ENCODE results near the gene ERMP1.

GRCh38 chr9:5832538-5833529 is at the start of gene ERMP1:
- TF ChIP-seq CTCF (IDR thresholded peaks at IDR 0.05; ENCODE audit: poor library complexity, severe bottlenecking) = peak; percentile 98
- TF ChIP-seq REST (IDR thresholded peaks at IDR 0.05; ENCODE audit: borderline replicate concordance) = peak; percentile 55
- peak; percentile 60 for TF ChIP-seq RAD21 (conservative IDR thresholded peaks at IDR 0.05)
- TF ChIP-seq EP300 (conservative IDR thresholded peaks at IDR 0.05; ENCODE audit: poor library complexity, severe bottlenecking) = peak; percentile 42
- peak; percentile 64 for TF ChIP-seq POLR2AphosphoS5 (IDR thresholded peaks at IDR 0.05)
- TF ChIP-seq EZH2 (IDR thresholded peaks at IDR 0.05; ENCODE audit: borderline replicate concordance, insufficient read depth, low read length, poor library complexity, severe bottlenecking) = no peak
- peak; percentile 82 for TF ChIP-seq MXI1 (conservative IDR thresholded peaks at IDR 0.05; ENCODE audit: poor library complexity, severe bottlenecking)
